GM12878 (cell line): ENCODE data around the gene KIAA0319L. TPM values are rescaled to one million over a fixed set of nuclear protein-coding genes. Genes with fewer than 3 reads are reported as not detected.

Experiments used
- BMI1 ChIP-seq: fragments of 450-650 bp; IDR thresholded peaks from 2 replicates; pipeline ENCODE4 v1.6.1; 2016; ENCODE audit warnings: mild to moderate bottlenecking, moderate library complexity, borderline replicate concordance
- CBFB ChIP-seq: IDR thresholded peaks from 2 replicates; pipeline ENCODE4 v1.6.1; 2016; ENCODE audit warnings: antibody characterized with exemption, low read depth
- CBX5 ChIP-seq: sonication (generic); IDR thresholded peaks from 2 replicates; pipeline ENCODE4 v1.6.1; 2016; ENCODE audit warnings: low read depth, moderate library complexity, mild to moderate bottlenecking, inconsistent platforms
- EED ChIP-seq: sonication (generic); IDR thresholded peaks from 2 replicates; pipeline ENCODE4 v1.6.1; 2016; ENCODE audit warnings: antibody characterized with exemption, low read depth
- GABPA ChIP-seq: IDR thresholded peaks from 2 replicates; pipeline ENCODE4 v1.6.1; 2014; ENCODE audit warnings: antibody characterized with exemption, low read depth, mild to moderate bottlenecking, inconsistent platforms
- IRF4 ChIP-seq: IDR thresholded peaks from 2 replicates; pipeline ENCODE4 v1.6.1; 2011; ENCODE audit warnings: low read depth, low read length
- LARP7 ChIP-seq: fragments of 450-650 bp; IDR thresholded peaks from 2 replicates; pipeline ENCODE4 v1.6.1; 2017; ENCODE audit warnings: mild to moderate bottlenecking
- NR2C2 ChIP-seq: IDR thresholded peaks from 2 replicates; pipeline ENCODE4 v1.6.1; 2011; ENCODE audit warnings: borderline replicate concordance, low read depth; ENCODE audit not compliant: control insufficient read depth, insufficient read length
- POLR2AphosphoS5 ChIP-seq: IDR thresholded peaks from 2 replicates; pipeline ENCODE4 v1.6.1; 2011; ENCODE audit warnings: mild to moderate bottlenecking, low read length, inconsistent platforms
- RB1 ChIP-seq: fragments of 450-650 bp; formaldehyde crosslinking; IDR thresholded peaks from 2 replicates; pipeline ENCODE4 v1.6.1; 2017; ENCODE audit warnings: mild to moderate bottlenecking, borderline replicate concordance
- RUNX3 ChIP-seq: IDR thresholded peaks from 2 replicates; pipeline ENCODE4 v1.6.1; 2012; ENCODE audit warnings: low read length, inconsistent platforms
- TCF12 ChIP-seq: IDR thresholded peaks from 2 replicates; pipeline ENCODE4 v1.6.1; 2011; ENCODE audit warnings: low read depth, mild to moderate bottlenecking, low read length
- ZBED1 ChIP-seq: IDR thresholded peaks from 2 replicates; pipeline ENCODE4 v1.6.1; 2016; ENCODE audit warnings: borderline replicate concordance
- ZNF217 ChIP-seq: fragments of 450-650 bp; IDR thresholded peaks from 2 replicates; pipeline ENCODE4 v1.6.1; 2017; ENCODE audit warnings: antibody characterized with exemption, mild to moderate bottlenecking
- ZNF384 ChIP-seq: IDR thresholded peaks from 2 replicates; pipeline ENCODE4 v1.6.1; 2012; ENCODE audit warnings: low read depth, mild to moderate bottlenecking, low read length, improper control_type of control experiment, borderline replicate concordance
- polyA plus RNA-seq, 11 experiments: library from polyadenylated mRNA; depleted of rRNA in 4 of 11; unstranded in 6 of 11; stranded (reverse) in 5 of 11; fragments of >200 nt; fragmentation: Nextera tagmentation in 4 of 11; fragmentation: Illumina TruSeq in 1 of 11; extraction: Ambion mirVana in 4 of 11; extraction: Trizol in 1 of 11; gene quantifications; 1 replicate in 1 of 11; 2 replicates in 10 of 11; pipeline versions ENCODE4 v1.2.1 to v1.2.3, GENCODE V29; 2011 to 2016; ENCODE audit warnings: inconsistent platforms in 2 of 11, missing spikeins in 2 of 11, low read depth in 1 of 11
- total RNA-seq, 4 experiments: library from RNA; depleted of rRNA in 3 of 4; stranded (reverse); fragments of >200 nt in 3 of 4; fragmentation: Illumina TruSeq in 1 of 4; extraction: Trizol in 1 of 4; gene quantifications; 2 replicates each; pipeline versions ENCODE4 v1.2.1 to v1.2.3, GENCODE V29; 2013 to 2021
- TF ChIP-seq, protein P1 (sequence below): fragments of 450-650 bp; formaldehyde crosslinking; IDR thresholded peaks from 2 replicates; pipeline ENCODE4 v1.4.0; 2022; ENCODE audit warnings: mild to moderate bottlenecking, moderate library complexity
- TF ChIP-seq, protein P2 (sequence below): fragments of 450-650 bp; IDR thresholded peaks from 2 replicates; pipeline ENCODE4 v1.6.1; 2017; ENCODE audit warnings: mild to moderate bottlenecking, moderate library complexity
- TF ChIP-seq, protein P3 (sequence below): IDR thresholded peaks from 2 replicates; pipeline ENCODE4 v1.6.1; 2012; ENCODE audit warnings: low read depth, low read length, improper control_type of control experiment
- TF ChIP-seq, protein P4 (sequence below): fragments of 450-650 bp; formaldehyde crosslinking; IDR thresholded peaks from 2 replicates; pipeline ENCODE4 v1.4.0; 2020; ENCODE audit warnings: mild to moderate bottlenecking, moderate library complexity

Gene KIAA0319L
- total and polyA plus RNA-seq, 10 of the 15 experiments (the other 5 are each of a cell fraction or from before 2014, with no cell fraction given): 2.6 to 57.8 (median 25.4) TPM

DNA sequence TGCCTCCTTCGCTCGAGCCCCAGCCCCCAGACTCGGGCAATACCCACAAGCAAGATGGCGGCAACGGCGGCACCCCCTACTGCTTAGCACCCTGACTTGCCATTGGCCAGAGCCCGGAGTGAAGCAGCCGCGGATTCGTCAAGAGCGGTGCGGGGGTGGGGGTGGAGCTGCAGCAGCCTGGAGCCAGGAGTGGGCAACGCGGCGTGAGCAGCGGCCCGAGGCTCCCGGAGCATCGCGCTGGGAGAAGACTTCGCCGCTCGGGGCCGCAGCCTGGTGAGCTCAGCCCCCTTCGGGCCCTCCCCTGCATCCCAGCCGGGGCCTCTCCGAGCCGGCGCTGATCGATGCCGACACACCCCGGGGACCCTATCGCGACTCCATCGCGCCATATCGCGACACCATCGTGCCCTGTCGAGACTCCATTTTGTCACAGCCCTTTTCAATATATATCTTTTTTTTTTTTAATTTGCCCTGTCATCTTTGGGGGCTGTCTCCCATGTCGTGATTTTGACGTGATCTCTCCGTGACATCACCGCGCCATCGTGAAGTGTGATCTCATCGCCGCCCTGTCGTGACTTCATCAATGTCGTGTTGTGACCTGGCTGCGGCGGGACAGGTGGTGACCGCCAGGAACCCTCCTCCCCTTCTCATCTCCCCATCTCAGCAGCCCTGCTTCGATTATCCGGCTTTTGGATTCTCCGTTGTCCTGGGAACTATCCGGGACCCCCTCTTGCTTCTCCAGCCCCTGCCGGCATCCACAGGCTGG lies 589 bp upstream of the KIAA0319L start, which contains the start of gene NCDN (continued):
- TF ChIP-seq CBX5 (no peak), GABPA (peak; percentile 79; the same call in 1 of the 2 replicates), NR2C2 (peak; percentile 51), ZBED1 (peak; percentile 100), CBFB (no peak; the same call in 1 of the 2 replicates), EED (no peak), ZNF384 (no peak), RB1 (peak; percentile 60; the same call in 1 of the 2 replicates), BMI1 (no peak), LARP7 (peak; percentile 50), POLR2AphosphoS5 (peak; percentile 88), IRF4 (no peak), RUNX3 (peak; percentile 48; the same call in 1 of the 2 replicates), TCF12 (no peak), ZNF217 (peak; percentile 69; the same call in 1 of the 2 replicates)
- TF ChIP-seq, protein P1, sequence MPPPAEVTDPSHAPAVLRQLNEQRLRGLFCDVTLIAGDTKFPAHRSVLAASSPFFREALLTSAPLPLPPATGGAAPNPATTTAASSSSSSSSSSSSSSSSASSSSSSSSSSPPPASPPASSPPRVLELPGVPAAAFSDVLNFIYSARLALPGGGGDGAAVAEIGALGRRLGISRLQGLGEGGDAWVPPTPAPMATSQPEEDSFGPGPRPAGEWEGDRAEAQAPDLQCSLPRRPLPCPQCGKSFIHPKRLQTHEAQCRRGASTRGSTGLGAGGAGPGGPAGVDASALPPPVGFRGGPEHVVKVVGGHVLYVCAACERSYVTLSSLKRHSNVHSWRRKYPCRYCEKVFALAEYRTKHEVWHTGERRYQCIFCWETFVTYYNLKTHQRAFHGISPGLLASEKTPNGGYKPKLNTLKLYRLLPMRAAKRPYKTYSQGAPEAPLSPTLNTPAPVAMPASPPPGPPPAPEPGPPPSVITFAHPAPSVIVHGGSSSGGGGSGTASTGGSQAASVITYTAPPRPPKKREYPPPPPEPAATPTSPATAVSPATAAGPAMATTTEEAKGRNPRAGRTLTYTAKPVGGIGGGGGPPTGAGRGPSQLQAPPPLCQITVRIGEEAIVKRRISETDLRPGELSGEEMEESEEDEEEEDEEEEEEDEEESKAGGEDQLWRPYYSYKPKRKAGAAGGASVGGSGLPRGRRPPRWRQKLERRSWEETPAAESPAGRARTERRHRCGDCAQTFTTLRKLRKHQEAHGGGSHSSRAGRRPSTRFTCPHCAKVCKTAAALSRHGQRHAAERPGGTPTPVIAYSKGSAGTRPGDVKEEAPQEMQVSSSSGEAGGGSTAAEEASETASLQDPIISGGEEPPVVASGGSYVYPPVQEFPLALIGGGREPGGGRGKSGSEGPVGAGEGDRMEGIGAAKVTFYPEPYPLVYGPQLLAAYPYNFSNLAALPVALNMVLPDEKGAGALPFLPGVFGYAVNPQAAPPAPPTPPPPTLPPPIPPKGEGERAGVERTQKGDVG (CRISPR knock-in tag): no peak
- TF ChIP-seq, protein P2, sequence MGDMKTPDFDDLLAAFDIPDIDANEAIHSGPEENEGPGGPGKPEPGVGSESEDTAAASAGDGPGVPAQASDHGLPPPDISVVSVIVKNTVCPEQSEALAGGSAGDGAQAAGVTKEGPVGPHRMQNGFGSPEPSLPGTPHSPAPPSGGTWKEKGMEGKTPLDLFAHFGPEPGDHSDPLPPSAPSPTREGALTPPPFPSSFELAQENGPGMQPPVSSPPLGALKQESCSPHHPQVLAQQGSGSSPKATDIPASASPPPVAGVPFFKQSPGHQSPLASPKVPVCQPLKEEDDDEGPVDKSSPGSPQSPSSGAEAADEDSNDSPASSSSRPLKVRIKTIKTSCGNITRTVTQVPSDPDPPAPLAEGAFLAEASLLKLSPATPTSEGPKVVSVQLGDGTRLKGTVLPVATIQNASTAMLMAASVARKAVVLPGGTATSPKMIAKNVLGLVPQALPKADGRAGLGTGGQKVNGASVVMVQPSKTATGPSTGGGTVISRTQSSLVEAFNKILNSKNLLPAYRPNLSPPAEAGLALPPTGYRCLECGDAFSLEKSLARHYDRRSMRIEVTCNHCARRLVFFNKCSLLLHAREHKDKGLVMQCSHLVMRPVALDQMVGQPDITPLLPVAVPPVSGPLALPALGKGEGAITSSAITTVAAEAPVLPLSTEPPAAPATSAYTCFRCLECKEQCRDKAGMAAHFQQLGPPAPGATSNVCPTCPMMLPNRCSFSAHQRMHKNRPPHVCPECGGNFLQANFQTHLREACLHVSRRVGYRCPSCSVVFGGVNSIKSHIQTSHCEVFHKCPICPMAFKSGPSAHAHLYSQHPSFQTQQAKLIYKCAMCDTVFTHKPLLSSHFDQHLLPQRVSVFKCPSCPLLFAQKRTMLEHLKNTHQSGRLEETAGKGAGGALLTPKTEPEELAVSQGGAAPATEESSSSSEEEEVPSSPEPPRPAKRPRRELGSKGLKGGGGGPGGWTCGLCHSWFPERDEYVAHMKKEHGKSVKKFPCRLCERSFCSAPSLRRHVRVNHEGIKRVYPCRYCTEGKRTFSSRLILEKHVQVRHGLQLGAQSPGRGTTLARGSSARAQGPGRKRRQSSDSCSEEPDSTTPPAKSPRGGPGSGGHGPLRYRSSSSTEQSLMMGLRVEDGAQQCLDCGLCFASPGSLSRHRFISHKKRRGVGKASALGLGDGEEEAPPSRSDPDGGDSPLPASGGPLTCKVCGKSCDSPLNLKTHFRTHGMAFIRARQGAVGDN: no peak
- TF ChIP-seq, protein P3, sequence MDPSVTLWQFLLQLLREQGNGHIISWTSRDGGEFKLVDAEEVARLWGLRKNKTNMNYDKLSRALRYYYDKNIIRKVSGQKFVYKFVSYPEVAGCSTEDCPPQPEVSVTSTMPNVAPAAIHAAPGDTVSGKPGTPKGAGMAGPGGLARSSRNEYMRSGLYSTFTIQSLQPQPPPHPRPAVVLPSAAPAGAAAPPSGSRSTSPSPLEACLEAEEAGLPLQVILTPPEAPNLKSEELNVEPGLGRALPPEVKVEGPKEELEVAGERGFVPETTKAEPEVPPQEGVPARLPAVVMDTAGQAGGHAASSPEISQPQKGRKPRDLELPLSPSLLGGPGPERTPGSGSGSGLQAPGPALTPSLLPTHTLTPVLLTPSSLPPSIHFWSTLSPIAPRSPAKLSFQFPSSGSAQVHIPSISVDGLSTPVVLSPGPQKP: peak; percentile 64
- TF ChIP-seq, protein P4, sequence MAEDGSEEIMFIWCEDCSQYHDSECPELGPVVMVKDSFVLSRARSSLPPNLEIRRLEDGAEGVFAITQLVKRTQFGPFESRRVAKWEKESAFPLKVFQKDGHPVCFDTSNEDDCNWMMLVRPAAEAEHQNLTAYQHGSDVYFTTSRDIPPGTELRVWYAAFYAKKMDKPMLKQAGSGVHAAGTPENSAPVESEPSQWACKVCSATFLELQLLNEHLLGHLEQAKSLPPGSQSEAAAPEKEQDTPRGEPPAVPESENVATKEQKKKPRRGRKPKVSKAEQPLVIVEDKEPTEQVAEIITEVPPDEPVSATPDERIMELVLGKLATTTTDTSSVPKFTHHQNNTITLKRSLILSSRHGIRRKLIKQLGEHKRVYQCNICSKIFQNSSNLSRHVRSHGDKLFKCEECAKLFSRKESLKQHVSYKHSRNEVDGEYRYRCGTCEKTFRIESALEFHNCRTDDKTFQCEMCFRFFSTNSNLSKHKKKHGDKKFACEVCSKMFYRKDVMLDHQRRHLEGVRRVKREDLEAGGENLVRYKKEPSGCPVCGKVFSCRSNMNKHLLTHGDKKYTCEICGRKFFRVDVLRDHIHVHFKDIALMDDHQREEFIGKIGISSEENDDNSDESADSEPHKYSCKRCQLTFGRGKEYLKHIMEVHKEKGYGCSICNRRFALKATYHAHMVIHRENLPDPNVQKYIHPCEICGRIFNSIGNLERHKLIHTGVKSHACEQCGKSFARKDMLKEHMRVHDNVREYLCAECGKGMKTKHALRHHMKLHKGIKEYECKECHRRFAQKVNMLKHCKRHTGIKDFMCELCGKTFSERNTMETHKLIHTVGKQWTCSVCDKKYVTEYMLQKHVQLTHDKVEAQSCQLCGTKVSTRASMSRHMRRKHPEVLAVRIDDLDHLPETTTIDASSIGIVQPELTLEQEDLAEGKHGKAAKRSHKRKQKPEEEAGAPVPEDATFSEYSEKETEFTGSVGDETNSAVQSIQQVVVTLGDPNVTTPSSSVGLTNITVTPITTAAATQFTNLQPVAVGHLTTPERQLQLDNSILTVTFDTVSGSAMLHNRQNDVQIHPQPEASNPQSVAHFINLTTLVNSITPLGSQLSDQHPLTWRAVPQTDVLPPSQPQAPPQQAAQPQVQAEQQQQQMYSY: no peak
